Neural crest cell (in vitro differentiated cells): Measurements from ENCODE around the gene PRMT1. TPM values are rescaled to one million over a fixed set of nuclear protein-coding genes. Genes with fewer than 3 reads are reported as not detected.

ENCODE experiments used
- DNase-seq: peaks from one replicate; pipeline ENCODE4 v3.0.0; 2021; ENCODE audit warnings: low read depth, mixed read lengths, low spot score
- H3K27ac Mint-ChIP-seq: one replicate; pipeline ENCODE4 v1.8.0; 2021; ENCODE audit warnings: mild to moderate bottlenecking, mixed read lengths; ENCODE audit not compliant: unreplicated experiment
- H3K27me3 Mint-ChIP-seq: 2 replicates; pipeline ENCODE4 v1.8.0; 2021; ENCODE audit warnings: low read depth, mild to moderate bottlenecking, mixed read lengths
- H3K36me3 Mint-ChIP-seq: 2 replicates; pipeline ENCODE4 v1.8.0; 2021; ENCODE audit warnings: low read depth, mild to moderate bottlenecking, mixed read lengths
- H3K4me1 Mint-ChIP-seq: 2 replicates; pipeline ENCODE4 v1.8.0; 2021; ENCODE audit warnings: mixed read lengths
- H3K4me3 Mint-ChIP-seq: one replicate; pipeline ENCODE4 v1.8.0; 2021; ENCODE audit warnings: mild to moderate bottlenecking, mixed read lengths
- H3K9me3 Mint-ChIP-seq: 2 replicates; pipeline ENCODE4 v1.8.0; 2021; ENCODE audit warnings: mixed read lengths
- total RNA-seq: library from RNA; stranded (reverse); gene quantifications from 2 replicates; pipeline ENCODE4 v1.2.1, GENCODE V29; 2021
- TF ChIP-seq, protein P1 (sequence below): fragments of 200-600 bp; sonication (generic); conservative IDR thresholded peaks from 2 replicates; pipeline ENCODE4 v1.5.0; 2021; ENCODE audit warnings: antibody characterized with exemption, mild to moderate bottlenecking

Gene PRMT1
- total RNA-seq, 1 donor from 2014 or later, result 470 TPM

DNA sequence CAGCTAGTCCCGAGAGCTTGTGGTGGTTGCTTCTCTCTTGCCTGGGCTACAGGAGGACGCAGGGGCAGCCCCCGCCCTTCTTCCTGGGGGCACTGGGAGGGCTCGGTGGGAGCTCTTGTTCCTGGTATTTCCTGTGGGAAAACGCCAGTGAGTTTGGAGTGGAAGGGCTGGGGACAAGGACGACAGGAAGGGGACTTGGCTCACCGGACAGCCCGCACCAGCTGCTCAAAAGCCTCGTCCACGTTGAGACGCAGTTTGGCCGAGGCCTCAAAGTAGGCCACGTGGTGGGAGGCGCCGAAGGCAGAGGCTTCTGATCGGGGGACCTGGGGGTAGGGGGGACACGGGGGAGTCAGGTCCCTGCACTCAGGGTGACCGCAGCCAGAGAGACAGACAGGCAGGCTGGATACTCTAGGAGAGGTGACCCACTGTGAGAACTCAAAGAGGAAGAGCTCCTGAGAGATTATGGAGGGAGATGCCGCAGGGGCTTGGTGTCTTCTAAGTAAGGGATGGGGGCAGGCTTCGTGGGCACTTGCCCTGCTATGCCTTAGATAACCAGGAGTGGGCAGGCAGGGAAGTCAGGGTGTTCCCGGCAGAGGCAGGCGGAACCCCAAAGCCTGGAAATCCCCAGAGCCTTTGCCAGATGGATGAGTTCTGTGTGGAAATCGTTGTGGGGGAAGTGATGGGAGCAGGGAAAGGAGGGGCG is 41.4 kb upstream of the PRMT1 start:
- Mint-ChIP-seq H3K4me1 (peaks cover 50% of the 10 kb centered on the region), H3K4me3 (peak overlapping the region; percentile 81)
- no peak for DNase-seq

GRCh38 chr19:49636233-49636932 is 40.7 kb upstream of the PRMT1 start:
- Mint-ChIP-seq H3K4me1 (peaks cover 56% of the 10 kb centered on the region), H3K27ac (no peak overlapping the region), H3K9me3 (no peaks in the 10 kb centered on the region), H3K36me3 (no peaks in the 10 kb centered on the region), H3K27me3 (peaks cover 52% of the 10 kb centered on the region), H3K4me3 (peak overlapping the region; percentile 81)
- TF ChIP-seq, protein P1, sequence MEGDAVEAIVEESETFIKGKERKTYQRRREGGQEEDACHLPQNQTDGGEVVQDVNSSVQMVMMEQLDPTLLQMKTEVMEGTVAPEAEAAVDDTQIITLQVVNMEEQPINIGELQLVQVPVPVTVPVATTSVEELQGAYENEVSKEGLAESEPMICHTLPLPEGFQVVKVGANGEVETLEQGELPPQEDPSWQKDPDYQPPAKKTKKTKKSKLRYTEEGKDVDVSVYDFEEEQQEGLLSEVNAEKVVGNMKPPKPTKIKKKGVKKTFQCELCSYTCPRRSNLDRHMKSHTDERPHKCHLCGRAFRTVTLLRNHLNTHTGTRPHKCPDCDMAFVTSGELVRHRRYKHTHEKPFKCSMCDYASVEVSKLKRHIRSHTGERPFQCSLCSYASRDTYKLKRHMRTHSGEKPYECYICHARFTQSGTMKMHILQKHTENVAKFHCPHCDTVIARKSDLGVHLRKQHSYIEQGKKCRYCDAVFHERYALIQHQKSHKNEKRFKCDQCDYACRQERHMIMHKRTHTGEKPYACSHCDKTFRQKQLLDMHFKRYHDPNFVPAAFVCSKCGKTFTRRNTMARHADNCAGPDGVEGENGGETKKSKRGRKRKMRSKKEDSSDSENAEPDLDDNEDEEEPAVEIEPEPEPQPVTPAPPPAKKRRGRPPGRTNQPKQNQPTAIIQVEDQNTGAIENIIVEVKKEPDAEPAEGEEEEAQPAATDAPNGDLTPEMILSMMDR, result no peak
- no peak for DNase-seq

More for the DNA sequence above, 41.4 kb upstream of the PRMT1 start:
- TF ChIP-seq, protein P1, result no peak
- Mint-ChIP-seq H3K27me3 (peaks cover 52% of the 10 kb centered on the region), H3K36me3 (no peaks in the 10 kb centered on the region), H3K9me3 (no peaks in the 10 kb centered on the region), H3K27ac (no peak overlapping the region)

DNA sequence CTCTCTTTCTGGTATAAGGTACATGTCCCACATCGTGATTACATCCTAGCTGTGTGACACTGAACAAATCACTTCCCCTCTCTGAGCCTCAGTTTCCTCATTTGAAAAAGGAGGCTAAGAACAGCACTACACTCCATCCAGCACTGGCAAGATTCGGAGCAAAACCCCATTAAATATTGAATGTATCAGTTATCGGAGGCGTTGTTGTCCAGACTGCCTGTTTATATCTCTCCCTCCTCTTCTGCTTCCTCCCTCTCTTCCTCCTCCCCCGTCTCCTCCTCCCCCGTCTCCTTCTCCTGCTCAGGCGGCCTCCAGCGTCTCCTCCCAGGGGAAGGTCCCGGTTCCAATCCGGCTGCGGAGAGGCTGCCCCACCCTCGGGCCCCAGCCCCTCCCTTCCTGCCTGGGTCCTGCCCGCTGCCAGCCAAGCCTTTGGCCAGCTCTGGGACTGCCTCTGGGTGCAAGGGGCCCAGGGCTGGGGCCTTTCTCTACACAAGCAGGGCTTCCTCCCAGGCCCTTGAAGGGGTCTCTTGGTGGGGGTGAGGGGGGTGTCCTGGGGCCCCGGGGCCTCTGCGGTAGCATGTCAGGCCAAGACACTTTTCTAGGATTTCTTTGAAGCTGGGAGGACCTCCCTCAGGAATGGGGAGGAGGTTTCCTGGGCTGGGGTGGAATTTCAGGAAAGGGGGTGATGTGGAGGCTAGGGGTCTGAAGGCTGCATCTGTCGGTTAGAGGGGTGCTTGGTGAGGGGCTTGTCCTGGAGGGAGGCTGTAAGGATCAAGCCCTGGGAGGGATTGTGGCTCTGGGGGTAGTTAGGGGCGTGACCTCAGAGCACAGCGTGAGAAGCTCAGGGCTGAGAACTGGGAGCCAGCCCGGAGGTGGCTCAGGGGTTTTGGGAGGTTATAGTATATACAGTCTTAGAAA is 39.0 kb upstream of the PRMT1 start:
- peaks cover 68% of the 10 kb centered on the region for H3K4me1 Mint-ChIP-seq
- peak overlapping the region; percentile 67 for H3K27ac Mint-ChIP-seq
- no peaks in the 10 kb centered on the region for H3K36me3 Mint-ChIP-seq
- no peak for DNase-seq
- no peaks in the 10 kb centered on the region for H3K9me3 Mint-ChIP-seq
- TF ChIP-seq, protein P1, result no peak
- peaks cover 52% of the 10 kb centered on the region for H3K27me3 Mint-ChIP-seq
- peak overlapping the region; percentile 83 for H3K4me3 Mint-ChIP-seq

DNA sequence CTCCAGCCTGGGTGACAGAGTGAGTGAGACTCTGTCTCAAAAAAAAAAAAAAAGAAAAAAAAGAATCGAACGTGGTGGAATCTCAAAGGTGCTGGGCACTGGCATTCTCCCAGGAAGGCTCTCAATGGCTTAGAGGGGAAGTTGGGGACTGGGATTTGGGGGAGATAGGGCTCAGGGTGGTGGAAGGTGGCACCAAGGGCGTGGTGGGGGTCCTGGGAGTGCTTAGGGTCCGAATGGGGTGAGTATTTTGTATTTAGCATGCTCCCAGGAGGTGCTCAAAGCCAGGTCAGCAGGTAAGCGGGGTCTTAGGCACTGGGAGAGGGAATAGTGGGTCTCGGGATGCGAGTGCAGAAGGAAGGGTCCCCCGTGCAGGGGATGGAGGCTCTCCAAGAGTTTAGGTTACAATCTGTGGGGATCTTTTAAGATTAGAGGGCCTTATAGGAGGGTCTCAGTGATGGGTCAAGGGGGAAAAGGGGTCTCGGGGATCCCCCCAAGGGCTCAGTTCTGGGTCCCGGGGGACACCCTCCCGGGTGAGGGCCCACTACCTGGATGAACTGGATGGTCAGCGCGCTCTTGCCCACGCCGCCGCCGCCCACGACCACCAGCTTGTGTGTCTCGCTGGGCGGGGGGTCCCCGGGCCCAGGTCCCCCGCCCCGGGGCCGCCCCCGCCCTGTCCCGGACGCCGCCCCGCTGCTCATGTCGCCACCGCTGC is 37.5 kb upstream of the PRMT1 start:
- Mint-ChIP-seq H3K36me3 (peaks cover 2% of the 10 kb centered on the region), H3K4me1 (peaks cover 83% of the 10 kb centered on the region), H3K4me3 (peak overlapping the region; percentile 91), H3K27me3 (peaks cover 50% of the 10 kb centered on the region), H3K9me3 (no peaks in the 10 kb centered on the region), H3K27ac (no peak overlapping the region)
- TF ChIP-seq, protein P1, result no peak
- no peak for DNase-seq
